NCI-H2171 (cell line): ENCODE results near the gene TCERG1L.
A peak's percentile ranks its signal among the peaks of the same experiment; 100 is the strongest.
"Not testable (repeated sequence)": the region's sequence is repeated elsewhere in the genome, so short reads cannot be mapped to it uniquely, and the experiment has no call there.

ENCODE experiments used
- DNase-seq: peaks from one replicate; lab custom pipeline; 2025; lab: John Stamatoyannopoulos, UW

TCERG1L gene

GRCh38 chr10:131143425-131144165 is 167.9 kb downstream of the TCERG1L start:
- peak; percentile 39 for DNase-seq

GRCh38 chr10:131142517-131143380 is 168.8 kb downstream of the TCERG1L start:
- DNase-seq: no peak

GRCh38 chr10:131141645-131142516 is 169.6 kb downstream of the TCERG1L start:
- peak; percentile 45 for DNase-seq

- DNase-seq: no peak
These were observed 170.3 kb downstream of the TCERG1L start for GRCh38 chr10:131141207-131141606.

- no peak for DNase-seq
These were observed 170.9 kb downstream of the TCERG1L start for GRCh38 chr10:131140606-131141005.

GRCh38 chr10:131137223-131137622 is 174.3 kb downstream of the TCERG1L start:
- DNase-seq: no peak

GRCh38 chr10:131136336-131136735 is 175.2 kb downstream of the TCERG1L start:
- DNase-seq: not testable (repeated sequence)

- no peak for DNase-seq
These were observed 175.8 kb downstream of the TCERG1L start for GRCh38 chr10:131135716-131136115.

- no peak for DNase-seq
These were observed 176.9 kb downstream of the TCERG1L start for GRCh38 chr10:131134651-131135050.

- no peak for DNase-seq
These were observed 177.4 kb downstream of the TCERG1L start for GRCh38 chr10:131134001-131134576.

GRCh38 chr10:131132681-131133080 is 178.8 kb downstream of the TCERG1L start:
- no peak for DNase-seq

- no peak for DNase-seq
These were observed 179.6 kb downstream of the TCERG1L start for GRCh38 chr10:131131726-131132591.

- no peak for DNase-seq
These were observed 181.5 kb downstream of the TCERG1L start for GRCh38 chr10:131130025-131130424.

GRCh38 chr10:131129544-131129943 is 182.0 kb downstream of the TCERG1L start:
- DNase-seq: no peak

GRCh38 chr10:131128731-131129130 is 182.8 kb downstream of the TCERG1L start:
- no peak for DNase-seq

- no peak for DNase-seq
These were observed 183.9 kb downstream of the TCERG1L start for GRCh38 chr10:131127610-131128009.

GRCh38 chr10:131127138-131127589 is 184.4 kb downstream of the TCERG1L start:
- DNase-seq: no peak

GRCh38 chr10:131126321-131127137 is 185.0 kb downstream of the TCERG1L start:
- DNase-seq: no peak

- DNase-seq: no peak
These were observed 185.9 kb downstream of the TCERG1L start for GRCh38 chr10:131125511-131126225.
